HG03565 (cell line): ENCODE results near the gene XYLT2.
"Not testable (repeated sequence)": the region's sequence is repeated elsewhere in the genome, so short reads cannot be mapped to it uniquely, and the experiment has no call there.

Source experiments
- ATAC-seq: cut with Tn5 transposase; IDR thresholded peaks from one replicate; pipeline ENCODE4 v1.9.1; 2021; ENCODE audit warnings: mild to moderate bottlenecking, moderate library complexity; ENCODE audit not compliant: unreplicated experiment

Gene XYLT2

GRCh38 chr17:50319306-50320004 lies 26.5 kb upstream of the XYLT2 start:
- no peak for ATAC-seq

DNA sequence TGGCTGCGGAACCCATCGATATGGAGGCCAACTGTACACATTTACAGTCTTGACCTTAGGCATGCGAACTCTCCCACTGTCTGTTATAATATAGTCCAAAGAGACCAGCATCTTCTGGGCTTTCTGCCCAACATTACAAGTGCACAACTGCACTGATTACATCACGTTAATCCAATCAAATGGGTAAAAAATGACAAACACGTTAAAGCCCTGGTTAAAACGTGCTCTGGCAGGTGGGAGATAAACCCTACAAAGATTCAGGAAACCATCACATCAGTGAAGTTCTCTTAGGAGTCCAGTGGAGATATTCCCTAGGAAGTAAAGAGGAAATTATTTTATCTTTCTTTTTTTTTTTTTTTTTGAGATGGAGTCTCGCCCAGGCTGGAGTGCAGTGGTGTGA lies 23.7 kb upstream of the XYLT2 start:
- no peak for ATAC-seq

GRCh38 chr17:50323060-50323459 lies 22.9 kb upstream of the XYLT2 start:
- ATAC-seq = no peak

GRCh38 chr17:50325906-50326305 lies 20.0 kb upstream of the XYLT2 start:
- ATAC-seq = no peak

DNA sequence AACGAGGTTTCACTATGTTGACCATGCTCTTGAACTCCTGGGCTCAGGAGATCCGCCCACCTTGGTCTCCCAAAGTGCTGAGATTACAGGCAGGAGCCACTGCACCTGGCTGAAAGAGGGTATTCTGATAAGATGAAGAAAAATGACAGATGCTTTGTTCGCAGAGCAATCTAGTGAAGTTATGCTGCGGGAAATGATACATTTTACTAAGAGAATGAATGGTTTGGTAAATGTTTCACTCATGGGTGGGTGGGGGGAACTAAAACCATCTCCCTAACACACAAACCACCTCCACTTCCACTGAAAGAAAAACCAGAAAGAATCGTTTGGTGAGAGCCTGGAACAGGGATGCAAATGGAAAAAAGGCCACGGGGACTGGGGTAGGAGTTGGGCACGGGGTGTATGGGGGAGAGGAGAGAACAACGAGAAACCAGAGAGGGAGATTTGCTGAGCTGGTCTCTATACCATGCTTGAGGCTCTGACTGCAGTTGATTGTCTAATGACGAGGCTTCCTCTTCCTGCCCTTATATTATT lies 19.0 kb upstream of the XYLT2 start:
- ATAC-seq = no peak

GRCh38 chr17:50328363-50329325 lies 17.3 kb upstream of the XYLT2 start:
- ATAC-seq = no peak

- no peak for ATAC-seq
Measured at GRCh38 chr17:50329716-50330115, 16.2 kb upstream of the XYLT2 start.

DNA sequence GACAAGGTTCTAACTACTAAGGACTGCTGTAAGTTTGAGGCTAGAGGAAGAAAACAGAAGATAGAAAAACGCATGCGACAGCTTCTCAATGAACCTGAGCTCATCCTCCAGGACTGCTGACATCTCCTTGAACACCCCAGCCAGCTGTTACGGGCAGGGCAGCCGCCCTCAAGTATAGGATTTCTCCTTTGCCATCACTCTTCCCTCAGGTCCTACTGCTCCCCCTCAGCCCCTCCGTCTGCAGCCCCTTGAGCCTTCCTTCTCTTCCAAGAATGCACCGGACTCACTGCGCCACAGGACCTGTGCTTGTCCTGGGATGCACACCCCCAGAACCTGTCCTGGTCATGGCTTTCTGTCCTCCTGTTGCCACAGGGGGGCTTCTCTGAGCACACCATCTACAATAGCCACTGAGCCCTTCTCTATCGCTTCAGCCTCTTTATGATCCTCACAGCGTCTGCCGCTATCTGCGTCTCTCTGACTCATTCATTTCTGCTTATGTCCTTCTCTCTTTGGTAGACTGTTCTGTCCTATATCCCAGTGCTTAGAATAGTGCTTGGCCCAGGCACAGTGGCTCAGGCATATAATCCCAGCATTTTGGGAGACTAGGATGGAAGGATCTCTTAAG lies 15.7 kb upstream of the XYLT2 start:
- ATAC-seq = no peak

GRCh38 chr17:50331085-50331791 lies 14.7 kb upstream of the XYLT2 start:
- ATAC-seq = no peak

DNA sequence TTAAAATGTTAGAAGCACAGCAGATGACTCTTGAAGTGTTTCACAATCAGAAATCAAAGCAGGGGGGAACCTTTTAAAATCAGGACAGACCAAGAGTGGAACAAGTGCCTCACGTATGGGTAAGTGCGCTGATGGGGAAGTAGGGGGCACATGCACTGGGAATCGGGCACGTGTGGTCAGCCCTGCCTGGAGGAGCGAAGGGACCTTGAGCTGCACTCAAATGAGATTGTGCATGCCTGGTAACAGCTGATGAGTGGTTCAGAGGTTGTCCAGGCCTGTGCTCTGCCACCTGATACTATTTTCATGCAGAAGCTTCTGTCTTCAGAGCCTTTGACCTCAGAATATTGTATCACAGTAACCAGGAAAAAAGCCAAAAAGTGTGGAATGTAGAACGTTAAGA lies 13.7 kb upstream of the XYLT2 start:
- ATAC-seq = no peak

DNA sequence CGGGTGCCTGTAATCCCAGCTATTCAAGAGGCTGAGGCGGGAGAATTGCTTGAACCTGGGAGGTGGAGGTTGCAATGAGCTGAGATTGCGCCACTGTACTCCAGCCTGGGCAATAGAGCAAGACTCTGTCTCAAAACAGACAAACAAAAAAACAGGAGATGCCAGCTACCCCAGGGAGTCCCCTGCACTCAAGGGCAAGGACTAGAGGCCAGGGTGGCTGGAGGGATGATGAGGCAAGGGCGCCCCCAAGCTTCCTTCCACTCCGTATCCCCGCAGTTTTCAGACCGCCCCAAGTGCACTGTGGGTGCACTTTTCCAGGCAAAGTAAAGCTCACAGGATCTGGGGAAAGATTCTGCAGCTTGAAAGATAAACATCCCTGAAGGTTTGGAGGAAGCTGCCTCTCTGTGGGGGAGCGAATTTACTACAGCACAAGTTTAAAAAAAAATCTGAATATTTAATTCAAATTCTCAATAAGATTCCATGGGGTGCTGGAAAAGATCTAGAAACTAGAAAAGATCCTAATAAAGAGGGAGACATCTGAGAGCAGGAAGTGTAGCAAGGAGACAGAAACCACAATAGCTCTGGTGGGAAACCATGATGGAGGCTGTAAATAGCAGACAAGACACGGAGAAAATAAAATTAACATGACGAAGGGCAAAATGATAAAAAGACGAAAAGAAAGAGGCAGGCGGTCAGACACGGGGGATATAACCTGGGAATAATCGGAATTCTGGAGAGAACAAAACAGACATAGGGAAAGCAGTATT lies 12.5 kb upstream of the XYLT2 start:
- ATAC-seq = not testable (repeated sequence)

DNA sequence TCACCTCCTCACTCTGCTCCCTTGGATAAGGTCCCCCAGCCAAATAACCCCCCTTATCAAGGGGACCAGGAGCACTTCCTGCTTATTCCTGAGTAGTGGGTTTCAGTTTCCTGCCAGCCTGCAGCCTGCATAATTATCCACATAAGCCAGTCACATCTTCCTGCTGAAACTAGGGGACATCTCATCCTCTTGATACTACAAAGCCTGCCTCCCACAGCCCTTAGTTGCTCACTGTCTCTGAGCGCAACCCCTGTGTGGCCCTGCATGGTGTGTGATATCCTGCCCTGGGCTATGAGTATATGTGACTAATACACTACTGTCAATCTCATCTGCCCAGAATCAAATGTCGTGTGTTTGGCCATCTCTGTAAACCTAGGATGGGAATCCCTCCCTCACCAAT lies 8.0 kb upstream of the XYLT2 start:
- ATAC-seq = no peak

DNA sequence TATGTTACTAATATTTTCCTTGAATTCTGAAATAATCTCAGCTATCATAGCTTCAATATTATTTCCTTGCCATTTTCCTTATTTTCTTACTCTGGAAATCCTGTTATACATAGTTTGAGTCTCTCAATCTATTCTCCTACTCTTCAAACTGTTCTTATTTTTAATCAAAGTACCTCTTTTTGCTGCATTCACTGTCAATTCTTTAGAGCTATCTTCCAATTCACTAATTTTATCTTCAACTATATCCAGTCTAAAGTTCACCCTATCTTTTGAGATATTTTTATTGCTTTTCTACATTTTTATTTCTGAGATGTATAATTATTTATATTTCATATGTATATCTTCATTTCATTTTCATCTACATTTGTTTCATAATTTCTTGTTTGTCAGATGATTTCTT lies 7.3 kb upstream of the XYLT2 start:
- ATAC-seq = no peak

DNA sequence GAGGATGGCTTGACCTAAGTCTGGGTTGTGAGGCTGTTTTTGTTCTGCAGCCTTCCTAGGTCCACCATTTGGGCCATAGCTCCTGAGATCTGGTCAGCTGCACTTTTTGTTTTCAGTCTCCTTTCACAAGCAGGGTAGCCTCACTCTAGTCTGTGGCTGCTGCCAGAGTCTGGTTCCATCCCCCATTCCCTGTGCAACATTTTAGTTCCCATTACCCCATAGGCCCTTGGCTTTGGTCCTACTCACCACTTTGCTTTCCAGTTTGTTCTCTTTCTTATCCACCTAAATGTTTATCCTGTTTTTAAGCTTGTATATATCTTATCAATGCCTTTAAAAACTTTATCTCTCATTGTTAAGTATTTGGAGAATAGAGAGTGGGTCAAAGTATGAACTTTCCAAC lies 6.5 kb upstream of the XYLT2 start:
- no peak for ATAC-seq

DNA sequence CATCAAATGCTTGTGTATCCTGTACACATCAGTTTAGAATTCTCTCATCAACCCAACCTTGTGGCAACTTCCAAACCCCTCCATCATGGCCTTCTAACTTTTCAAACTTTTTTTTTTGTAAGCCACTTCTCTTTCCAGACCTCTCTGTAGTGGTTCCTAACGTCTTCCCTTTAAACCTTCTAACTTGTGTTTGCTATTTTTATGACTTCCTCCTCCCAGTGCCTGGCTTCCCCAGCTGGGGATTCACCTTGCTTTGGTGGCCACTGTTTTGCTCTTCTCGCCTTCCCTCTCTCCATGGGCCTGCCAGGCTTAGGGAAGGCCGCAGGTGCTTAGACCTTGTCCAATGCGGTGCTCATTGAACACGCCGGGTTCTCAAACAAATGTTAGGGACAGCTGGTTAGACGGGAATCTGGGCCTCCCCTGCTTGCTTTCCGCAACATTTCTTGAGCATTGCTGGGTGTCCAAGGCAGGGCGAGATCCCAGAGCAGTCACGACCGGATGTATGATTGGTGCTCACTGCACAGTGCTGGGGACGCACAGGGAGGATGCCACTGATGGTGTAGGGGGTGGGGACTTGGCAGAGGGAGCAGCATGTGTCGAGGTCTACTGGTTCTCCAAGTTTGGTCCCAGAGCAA lies 1.1 kb upstream of the XYLT2 start:
- ATAC-seq = no peak

GRCh38 chr17:50346313-50347116 lies 589 bp downstream of the XYLT2 start:
- peak; percentile 39 for ATAC-seq

GRCh38 chr17:50347117-50347893 lies 1.4 kb downstream of the XYLT2 start:
- ATAC-seq = no peak

DNA sequence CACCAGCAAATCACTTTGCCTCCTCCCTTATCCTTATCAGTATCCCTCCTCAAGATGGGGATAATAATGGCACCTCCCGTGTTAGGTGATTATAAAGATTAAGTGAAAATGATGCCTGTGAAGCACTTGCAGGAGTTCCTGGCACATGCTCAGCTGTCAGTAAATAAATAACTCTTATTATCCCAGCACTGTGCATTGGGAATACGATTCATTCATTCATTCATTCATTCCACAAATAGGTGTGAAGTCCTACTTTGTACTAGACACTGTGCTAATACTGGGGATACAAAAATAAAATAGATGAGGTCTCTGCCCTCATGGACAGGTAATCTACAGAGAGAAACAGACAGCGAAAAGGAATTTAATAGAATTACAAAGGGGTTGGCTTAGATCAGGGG lies 2.0 kb downstream of the XYLT2 start:
- no peak for ATAC-seq
